HEK293 (cell line): ENCODE measurements around the gene FAM200B.

ENCODE experiments used
- CTCF ChIA-PET: fragments of 350-600 bp; formaldehyde crosslinking; extraction: SDS; loops from one replicate; lab custom pipeline; 2021; ENCODE audit warnings: antibody characterized with exemption; lab: Yijun Ruan, JAX
- POLR2A ChIA-PET: fragments of 300-600 bp; formaldehyde crosslinking; extraction: SDS; loops from one replicate; lab custom pipeline; 2020; ENCODE audit warnings: antibody characterized with exemption, inconsistent platforms; lab: Yijun Ruan, JAX
- H3K27ac ChIP-seq: fragments of 200-500 bp; sonication (Bioruptor generic); 2 replicates; pipeline ENCODE4 v1.5.1; 2014; ENCODE audit warnings: low read depth, low read length, control low read depth, inconsistent platforms; ENCODE audit errors: extremely low read depth
- H3K36me3 ChIP-seq, 2 experiments: fragments of 200-500 bp in 1 of 2; sonication (Bioruptor generic) in 1 of 2; 1 replicate in 1 of 2; 2 replicates in 1 of 2; pipeline ENCODE4 v1.5.1; 2014 to 2017; ENCODE audit warnings: inconsistent platforms in 2 of 2, low read length in 2 of 2; ENCODE audit not compliant: control insufficient read depth in 2 of 2, insufficient read depth in 1 of 2
- H3K4me1 ChIP-seq: fragments of 200-500 bp; sonication (Bioruptor generic); 2 replicates; pipeline ENCODE4 v1.5.1; 2014; ENCODE audit warnings: mild to moderate bottlenecking, low read length, inconsistent platforms; ENCODE audit not compliant: control insufficient read depth, insufficient read depth
- H3K4me3 ChIP-seq: 2 replicates; pipeline ENCODE4 v1.5.1; 2011; ENCODE audit warnings: low read depth, mild to moderate bottlenecking, control low read depth, low read length, moderate library complexity
- H3K9me3 ChIP-seq: fragments of 200-500 bp; sonication (Bioruptor generic); 2 replicates; pipeline ENCODE4 v1.5.1; 2014; ENCODE audit warnings: low read depth, low read length, inconsistent platforms; ENCODE audit not compliant: control insufficient read depth, insufficient read depth
- MEIS1 ChIP-seq: sonication (generic); formaldehyde crosslinking; IDR thresholded peaks from 2 replicates; pipeline ENCODE4 v1.8.1; 2022; ENCODE audit warnings: missing genetic modification reagents, mild to moderate bottlenecking, borderline replicate concordance
- PRDM10 ChIP-seq: fragments of 450-650 bp; formaldehyde crosslinking; IDR thresholded peaks from 2 replicates; pipeline ENCODE4 v1.5.1; 2016; ENCODE audit warnings: missing biosample characterization, missing genetic modification characterization
- REPIN1 ChIP-seq: fragments of 450-650 bp; formaldehyde crosslinking; IDR thresholded peaks from 2 replicates; pipeline ENCODE4 v1.5.1; 2017; ENCODE audit warnings: missing biosample characterization, missing genetic modification characterization, low read depth
- SALL2 ChIP-seq: fragments of 450-650 bp; formaldehyde crosslinking; IDR thresholded peaks from 2 replicates; pipeline ENCODE4 v1.5.0; 2017; ENCODE audit warnings: missing biosample characterization, mild to moderate bottlenecking, missing genetic modification characterization, borderline replicate concordance
- SP2 ChIP-seq: fragments of 450-650 bp; formaldehyde crosslinking; IDR thresholded peaks from 2 replicates; pipeline ENCODE4 v1.5.1; 2016; ENCODE audit warnings: missing biosample characterization, missing genetic modification characterization
- TCF7L2 ChIP-seq: IDR thresholded peaks from 2 replicates; pipeline ENCODE4 v1.6.1; 2011; ENCODE audit warnings: low read depth, mild to moderate bottlenecking, inconsistent platforms, low read length, moderate library complexity, borderline replicate concordance
- ZBTB26 ChIP-seq: fragments of 450-650 bp; formaldehyde crosslinking; optimal IDR thresholded peaks from 2 replicates; pipeline ENCODE3; 2016; ENCODE audit warnings: missing biosample characterization, mild to moderate bottlenecking, missing genetic modification characterization
- ZNF114 ChIP-seq: fragments of 450-650 bp; formaldehyde crosslinking; IDR thresholded peaks from 2 replicates; pipeline ENCODE4 v1.5.0; 2017; ENCODE audit warnings: missing biosample characterization, missing genetic modification characterization
- ZNF132 ChIP-seq: fragments of 450-650 bp; formaldehyde crosslinking; IDR thresholded peaks from 2 replicates; pipeline ENCODE4 v1.5.1; 2017; ENCODE audit warnings: missing biosample characterization, missing genetic modification characterization, borderline replicate concordance
- ZNF214 ChIP-seq: fragments of 450-650 bp; formaldehyde crosslinking; IDR thresholded peaks from 2 replicates; pipeline ENCODE4 v1.5.1; 2017; ENCODE audit warnings: missing biosample characterization, mild to moderate bottlenecking, missing genetic modification characterization, borderline replicate concordance
- ZNF24 ChIP-seq: fragments of 450-650 bp; formaldehyde crosslinking; IDR thresholded peaks from 2 replicates; pipeline ENCODE4 v1.5.1; 2016; ENCODE audit warnings: missing biosample characterization, missing genetic modification characterization
- ZNF292 ChIP-seq: fragments of 450-650 bp; formaldehyde crosslinking; IDR thresholded peaks from 2 replicates; pipeline ENCODE4 v1.5.1; 2016; ENCODE audit warnings: low read depth, missing biosample characterization, missing genetic modification characterization, borderline replicate concordance
- ZNF341 ChIP-seq: fragments of 450-650 bp; formaldehyde crosslinking; IDR thresholded peaks from 2 replicates; pipeline ENCODE4; 2016; ENCODE audit warnings: low read depth, missing biosample characterization, missing genetic modification characterization
- ZNF354C ChIP-seq: fragments of 450-650 bp; formaldehyde crosslinking; IDR thresholded peaks from 2 replicates; pipeline ENCODE4 v1.5.1; 2016; ENCODE audit warnings: missing biosample characterization, missing genetic modification characterization, low read depth, borderline replicate concordance
- ZNF423 ChIP-seq: fragments of 450-650 bp; formaldehyde crosslinking; IDR thresholded peaks from 2 replicates; pipeline ENCODE4 v1.5.1; 2016; ENCODE audit warnings: missing biosample characterization, missing genetic modification characterization
- ZNF514 ChIP-seq: fragments of 450-650 bp; formaldehyde crosslinking; IDR thresholded peaks from 2 replicates; pipeline ENCODE4 v1.5.1; 2016; ENCODE audit warnings: missing biosample characterization, missing genetic modification characterization
- ZNF530 ChIP-seq: fragments of 450-650 bp; formaldehyde crosslinking; IDR thresholded peaks from 2 replicates; pipeline ENCODE4 v1.5.1; 2016; ENCODE audit warnings: low read depth, missing biosample characterization, missing genetic modification characterization
- ZNF560 ChIP-seq: fragments of 450-650 bp; formaldehyde crosslinking; IDR thresholded peaks from 2 replicates; pipeline ENCODE4 v1.5.1; 2017; ENCODE audit warnings: missing biosample characterization, missing genetic modification characterization, borderline replicate concordance
- ZNF571 ChIP-seq: fragments of 450-650 bp; formaldehyde crosslinking; IDR thresholded peaks from 2 replicates; pipeline ENCODE4 v1.5.0; 2017; ENCODE audit warnings: missing biosample characterization, missing genetic modification characterization
- ZNF623 ChIP-seq: fragments of 450-650 bp; formaldehyde crosslinking; IDR thresholded peaks from 2 replicates; pipeline ENCODE4 v1.5.1; 2016; ENCODE audit warnings: missing biosample characterization, missing genetic modification characterization
- ZNF660 ChIP-seq: fragments of 450-650 bp; IDR thresholded peaks from 2 replicates; pipeline ENCODE4 v1.5.1; 2018; ENCODE audit warnings: missing biosample characterization, mild to moderate bottlenecking, missing genetic modification characterization
- ZNF664 ChIP-seq: fragments of 450-650 bp; formaldehyde crosslinking; IDR thresholded peaks from 2 replicates; pipeline ENCODE4 v1.5.1; 2016; ENCODE audit warnings: missing biosample characterization, missing genetic modification characterization
- ZNF701 ChIP-seq: fragments of 450-650 bp; formaldehyde crosslinking; IDR thresholded peaks from 2 replicates; pipeline ENCODE4 v1.5.1; 2016; ENCODE audit warnings: missing biosample characterization, missing genetic modification characterization
- TF ChIP-seq, protein P1 (sequence below): fragments of 450-650 bp; formaldehyde crosslinking; IDR thresholded peaks from 2 replicates; pipeline ENCODE4 v1.5.0; 2017; ENCODE audit warnings: missing biosample characterization, missing genetic modification characterization, borderline replicate concordance

Gene FAM200B

GRCh38 chr4:15736514-15737050, 55.0 kb downstream of the FAM200B start:
- Histone ChIP-seq H3K9me3 (no peaks in the 10 kb centered on the region), H3K4me3 (no peak overlapping the region), H3K27ac (no peak overlapping the region), H3K36me3 (no peaks in the 10 kb centered on the region), H3K4me1 (no peaks in the 10 kb centered on the region)
- TF ChIP-seq REPIN1 (no peak), MEIS1 (CRISPR knock-in tag) (no peak), ZBTB26 (tag by site-specific recombination) (no peak), ZNF623 (tag by site-specific recombination) (no peak), PRDM10 (tag by site-specific recombination) (no peak), ZNF292 (tag by site-specific recombination) (no peak), SP2 (no peak), ZNF560 (tag by site-specific recombination) (no peak), ZNF530 (tag by site-specific recombination) (no peak), ZNF423 (no peak), ZNF660 (tag by site-specific recombination) (no peak), ZNF132 (tag by site-specific recombination) (no peak), ZNF514 (tag by site-specific recombination) (no peak), ZNF24 (tag by site-specific recombination) (no peak), ZNF701 (no peak), ZNF354C (tag by site-specific recombination) (no peak)
- CTCF ChIA-PET: interaction anchor here (0.6 kb wide), 1 partner anchor 116 kb away, joined by 4 read pairs; no protein-coding TSS in a partner anchor
- POLR2A ChIA-PET: no interaction called here

DNA sequence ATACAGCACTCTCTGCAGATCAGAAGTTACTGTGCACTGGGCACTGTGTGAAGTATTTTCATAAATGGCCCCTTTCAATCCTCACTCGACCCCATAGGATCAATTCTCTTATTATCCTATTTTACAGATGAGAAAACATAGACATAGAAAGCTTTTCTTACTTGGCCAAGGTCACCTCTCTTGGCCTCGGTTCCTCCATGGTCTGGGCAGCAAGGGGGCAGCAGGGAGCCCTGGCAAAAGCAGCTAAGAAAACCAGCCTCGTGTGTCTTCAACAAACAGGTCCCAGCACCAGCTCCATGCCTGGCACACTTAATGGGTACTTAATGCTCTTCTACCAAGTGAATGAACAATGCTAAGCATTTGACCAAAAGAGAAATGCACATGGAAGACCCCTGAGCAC, 55.6 kb downstream of the FAM200B start:
- ChIA-PET CTCF (interaction anchor here (0.6 kb wide), 1 partner anchor 115 kb away, joined by 4 read pairs; no protein-coding TSS in a partner anchor), POLR2A (no interaction called here)
- Histone ChIP-seq H3K9me3 (no peaks in the 10 kb centered on the region), H3K36me3 (no peaks in the 10 kb centered on the region), H3K27ac (no peak overlapping the region), H3K4me3 (no peak overlapping the region), H3K4me1 (no peaks in the 10 kb centered on the region)
- no peak for TF ChIP-seq ZNF341 (tag by site-specific recombination)
- no peak for TF ChIP-seq SALL2 (tag by site-specific recombination)

- no peaks in the 10 kb centered on the region for H3K9me3 ChIP-seq
- H3K4me3 ChIP-seq: no peak overlapping the region
- H3K27ac ChIP-seq: no peak overlapping the region
- H3K4me1 ChIP-seq: no peaks in the 10 kb centered on the region
- POLR2A ChIA-PET: no interaction called here
- H3K36me3 ChIP-seq: no peaks in the 10 kb centered on the region
- CTCF ChIA-PET: interaction anchor here (0.6 to 0.9 kb wide), 2 partner anchors 10 to 63 kb away, joined by 3 read pairs; no protein-coding TSS in a partner anchor
- TF ChIP-seq ZNF114 (tag by site-specific recombination) (no peak), TCF7L2 (no peak), REPIN1 (no peak), ZNF571 (tag by site-specific recombination) (no peak), ZNF664 (no peak), ZNF214 (tag by site-specific recombination) (no peak)
- TF ChIP-seq, protein P1, sequence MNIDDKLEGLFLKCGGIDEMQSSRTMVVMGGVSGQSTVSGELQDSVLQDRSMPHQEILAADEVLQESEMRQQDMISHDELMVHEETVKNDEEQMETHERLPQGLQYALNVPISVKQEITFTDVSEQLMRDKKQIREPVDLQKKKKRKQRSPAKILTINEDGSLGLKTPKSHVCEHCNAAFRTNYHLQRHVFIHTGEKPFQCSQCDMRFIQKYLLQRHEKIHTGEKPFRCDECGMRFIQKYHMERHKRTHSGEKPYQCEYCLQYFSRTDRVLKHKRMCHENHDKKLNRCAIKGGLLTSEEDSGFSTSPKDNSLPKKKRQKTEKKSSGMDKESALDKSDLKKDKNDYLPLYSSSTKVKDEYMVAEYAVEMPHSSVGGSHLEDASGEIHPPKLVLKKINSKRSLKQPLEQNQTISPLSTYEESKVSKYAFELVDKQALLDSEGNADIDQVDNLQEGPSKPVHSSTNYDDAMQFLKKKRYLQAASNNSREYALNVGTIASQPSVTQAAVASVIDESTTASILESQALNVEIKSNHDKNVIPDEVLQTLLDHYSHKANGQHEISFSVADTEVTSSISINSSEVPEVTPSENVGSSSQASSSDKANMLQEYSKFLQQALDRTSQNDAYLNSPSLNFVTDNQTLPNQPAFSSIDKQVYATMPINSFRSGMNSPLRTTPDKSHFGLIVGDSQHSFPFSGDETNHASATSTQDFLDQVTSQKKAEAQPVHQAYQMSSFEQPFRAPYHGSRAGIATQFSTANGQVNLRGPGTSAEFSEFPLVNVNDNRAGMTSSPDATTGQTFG: no peak
Measured at GRCh38 chr4:15738877-15739276, 57.2 kb downstream of the FAM200B start.
